Panc1 (cell line): ENCODE results near the gene CHST8. TPM values are rescaled to one million over a fixed set of nuclear protein-coding genes. Genes with fewer than 3 reads are reported as not detected.

Experiments
- ATAC-seq: fragments of 200-7000 bp; cut with Tn5 transposase; 2 replicates; pipeline ENCODE4 v1.9.1; 2020; ENCODE audit warnings: mild to moderate bottlenecking, moderate library complexity
- BruUV-seq: library from RNA; stranded (reverse); fragments of 400-500 nt; replicated peaks from 2 replicates; lab custom pipeline; 2021; lab: Mats Ljungman, UMichigan
- CTCF ChIA-PET: fragments of 300-600 bp; sonication (Branson Sonifier 250); formaldehyde crosslinking; loops from one replicate; lab custom pipeline; 2022; ENCODE audit warnings: antibody characterized with exemption; lab: Charles Lee
- POLR2A ChIA-PET: fragments of 300-600 bp; sonication (Branson Sonifier 250); formaldehyde crosslinking; loops from one replicate; lab custom pipeline; 2022; ENCODE audit warnings: antibody characterized with exemption; lab: Charles Lee
- DNase-seq: peaks from one replicate; pipeline ENCODE4 v3.0.0-alpha.2; 2010; ENCODE audit warnings: low read depth, low spot score
- H3K27ac ChIP-seq: 2 replicates; pipeline ENCODE4 v1.5.1; 2011; ENCODE audit warnings: mild to moderate bottlenecking, low read length, inconsistent platforms
- H3K27me3 ChIP-seq: fragments of 200-500 bp; sonication (Bioruptor generic); 2 replicates; pipeline ENCODE4 v1.6.0; 2014; ENCODE audit warnings: low read length, inconsistent platforms; ENCODE audit not compliant: control insufficient read depth, insufficient read depth
- H3K36me3 ChIP-seq: fragments of 200-500 bp; sonication (Bioruptor generic); 2 replicates; pipeline ENCODE4 v1.5.1; 2014; ENCODE audit warnings: inconsistent platforms, mild to moderate bottlenecking, low read length, moderate library complexity; ENCODE audit not compliant: control insufficient read depth, insufficient read depth
- H3K4me1 ChIP-seq: 2 replicates; pipeline ENCODE4 v1.5.1; 2011; ENCODE audit warnings: inconsistent platforms, mild to moderate bottlenecking, low read length, moderate library complexity; ENCODE audit not compliant: control insufficient read depth, insufficient read depth
- H3K4me3 ChIP-seq, 2 experiments: 2 replicates each; pipeline ENCODE4 v1.5.1; 2011 to 2012; ENCODE audit warnings: low read depth in 2 of 2, low read length in 2 of 2, mild to moderate bottlenecking in 2 of 2, inconsistent platforms in 1 of 2, moderate library complexity in 1 of 2
- H3K9me3 ChIP-seq: fragments of 200-500 bp; sonication (Bioruptor generic); 2 replicates; pipeline ENCODE4 v1.5.1; 2014; ENCODE audit warnings: low read depth, mild to moderate bottlenecking, inconsistent platforms, low read length, moderate library complexity; ENCODE audit not compliant: control insufficient read depth, insufficient read depth
- CTCF ChIP-seq: fragments of 450-650 bp; IDR thresholded peaks from 2 replicates; pipeline ENCODE4 v1.5.1; 2017; ENCODE audit warnings: mild to moderate bottlenecking
- POLR2AphosphoS5 ChIP-seq: IDR thresholded peaks from 2 replicates; pipeline ENCODE4 v1.6.1; 2012; ENCODE audit warnings: mild to moderate bottlenecking, low read depth, low read length, moderate library complexity
- REST ChIP-seq, 2 experiments: IDR thresholded peaks; 2 replicates each; pipeline ENCODE4 v1.6.1; 2011 to 2012; ENCODE audit warnings: low read depth in 2 of 2, control low read depth in 1 of 2, low read length in 1 of 2, mild to moderate bottlenecking in 1 of 2, moderate library complexity in 1 of 2; ENCODE audit not compliant: insufficient read depth in 1 of 2
- SIN3A ChIP-seq: IDR thresholded peaks from 2 replicates; pipeline ENCODE4 v1.6.1; 2012; ENCODE audit warnings: low read depth, mild to moderate bottlenecking, low read length, moderate library complexity, borderline replicate concordance; ENCODE audit not compliant: insufficient read depth
- TCF7L2 ChIP-seq: IDR thresholded peaks from 2 replicates; pipeline ENCODE4 v1.6.1; 2011; ENCODE audit warnings: mild to moderate bottlenecking, low read depth, low read length, inconsistent platforms
- in situ Hi-C: cut with HindIII; loops from 2 replicates; pipeline ENCODE4 v1.10.0; 2016; ENCODE audit warnings: low sequenced_read_pairs, low pct_unique_long_range_greater_than_20kb
- intact Hi-C: fragments of 100-400 bp; cut with micrococcal nuclease; formaldehyde crosslinking; loops from one replicate; pipeline ENCODE4 v1.10.0; 2022; ENCODE audit not compliant: unreplicated experiment
- total RNA-seq: library from RNA; stranded (reverse); gene quantifications from one replicate; pipeline ENCODE4 v1.2.1, GENCODE V29; 2021; ENCODE audit not compliant: unreplicated experiment

Gene CHST8
- total RNA-seq, 1 experiment from 2014 or later, result 0.28 TPM

GRCh38 chr19:33770107-33770506 is 148.4 kb downstream of the CHST8 start:
- H3K27me3 ChIP-seq, result peaks cover 13% of the 10 kb centered on the region
- H3K4me3 ChIP-seq, result no peak overlapping the region
- ChIA-PET CTCF (interaction anchor here (0.6 to 3.7 kb wide), 3 partner anchors 340 to 624 kb away, joined by 5 to 45 read pairs (median 6); no protein-coding TSS in a partner anchor), POLR2A (no interaction called here)
- no peak overlapping the region for H3K27ac ChIP-seq
- TF ChIP-seq POLR2AphosphoS5 (no peak), SIN3A (no peak), CTCF (no peak), TCF7L2 (no peak), REST (IDR thresholded peaks at IDR 0.05; ENCODE audit: insufficient read depth in 1 of 2, low read depth in 2 of 2, low read length in 1 of 2) (no peak)
- intact Hi-C loops (loop anchor here (2.0 to 5.0 kb wide), 3 partner anchors 339 to 523 kb away; no protein-coding TSS in a partner anchor), in situ Hi-C loops (no loop called here)
- no peaks in the 10 kb centered on the region for H3K36me3 ChIP-seq
- no peaks in the 10 kb centered on the region for H3K9me3 ChIP-seq
- ATAC-seq, result no peak
- BruUV-seq, result no TSS peak
- no peak for DNase-seq
- no peaks in the 10 kb centered on the region for H3K4me1 ChIP-seq

- Histone ChIP-seq H3K4me3 (no peak overlapping the region), H3K27me3 (peaks cover 11% of the 10 kb centered on the region), H3K27ac (no peak overlapping the region), H3K4me1 (no peaks in the 10 kb centered on the region), H3K9me3 (no peaks in the 10 kb centered on the region), H3K36me3 (no peaks in the 10 kb centered on the region)
- TF ChIP-seq REST (IDR thresholded peaks at IDR 0.05; ENCODE audit: insufficient read depth in 1 of 2, low read depth in 2 of 2, low read length in 1 of 2), result peak in 1 of 2 experiments; percentile 63; a peak in 1 of 4 replicates
- TF ChIP-seq POLR2AphosphoS5, result no peak
- TF ChIP-seq CTCF, result peak; percentile 96
- DNase-seq (no peak), ATAC-seq (peak; percentile 89)
- BruUV-seq, result no TSS peak
- CTCF ChIA-PET, result interaction anchor here (0.6 to 3.7 kb wide), 6 partner anchors 14 to 433 kb away, joined by 3 to 45 read pairs (median 4); no protein-coding TSS in a partner anchor
- POLR2A ChIA-PET, result no interaction called here
- in situ Hi-C loops (no loop called here), intact Hi-C loops (loop anchor here (2.0 to 5.0 kb wide), 3 partner anchors 341 to 524 kb away; no protein-coding TSS in a partner anchor)
Measured at GRCh38 chr19:33771384-33772101, 149.8 kb downstream of the CHST8 start.
